Measurements from ENCODE around the gene SLC45A1.

SLC45A1 gene

GRCh38 chr1:8338526-8339202 is 20.8 kb downstream of the SLC45A1 start:
- TF ChIP-seq, protein P1, sequence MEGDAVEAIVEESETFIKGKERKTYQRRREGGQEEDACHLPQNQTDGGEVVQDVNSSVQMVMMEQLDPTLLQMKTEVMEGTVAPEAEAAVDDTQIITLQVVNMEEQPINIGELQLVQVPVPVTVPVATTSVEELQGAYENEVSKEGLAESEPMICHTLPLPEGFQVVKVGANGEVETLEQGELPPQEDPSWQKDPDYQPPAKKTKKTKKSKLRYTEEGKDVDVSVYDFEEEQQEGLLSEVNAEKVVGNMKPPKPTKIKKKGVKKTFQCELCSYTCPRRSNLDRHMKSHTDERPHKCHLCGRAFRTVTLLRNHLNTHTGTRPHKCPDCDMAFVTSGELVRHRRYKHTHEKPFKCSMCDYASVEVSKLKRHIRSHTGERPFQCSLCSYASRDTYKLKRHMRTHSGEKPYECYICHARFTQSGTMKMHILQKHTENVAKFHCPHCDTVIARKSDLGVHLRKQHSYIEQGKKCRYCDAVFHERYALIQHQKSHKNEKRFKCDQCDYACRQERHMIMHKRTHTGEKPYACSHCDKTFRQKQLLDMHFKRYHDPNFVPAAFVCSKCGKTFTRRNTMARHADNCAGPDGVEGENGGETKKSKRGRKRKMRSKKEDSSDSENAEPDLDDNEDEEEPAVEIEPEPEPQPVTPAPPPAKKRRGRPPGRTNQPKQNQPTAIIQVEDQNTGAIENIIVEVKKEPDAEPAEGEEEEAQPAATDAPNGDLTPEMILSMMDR (conservative IDR thresholded peaks at IDR 0.05; ENCODE audit: low read depth, low read length), result no peak
- H4K20me1 ChIP-seq (ENCODE audit: insufficient read depth), result no peaks in the 10 kb centered on the region
- H3K9ac ChIP-seq, result no peak overlapping the region
- no peak overlapping the region for H3K4me3 ChIP-seq (IDR thresholded peaks at IDR 0.05; ENCODE audit: insufficient read depth, low read depth, low read length)
- no peaks in the 10 kb centered on the region for H3K36me3 ChIP-seq (ENCODE audit: insufficient read depth)
- H3K4me1 ChIP-seq (ENCODE audit: low read depth, poor library complexity, severe bottlenecking), result no peaks in the 10 kb centered on the region
- H3K4me2 ChIP-seq, result no peak overlapping the region
- H3K79me2 ChIP-seq (ENCODE audit: insufficient read depth, low read depth), result no peaks in the 10 kb centered on the region
- no peak overlapping the region for H2AFZ ChIP-seq (ENCODE audit: low read depth)
- peaks cover 3% of the 10 kb centered on the region; the same call in 1 of the 2 replicates for H3K27me3 ChIP-seq (ENCODE audit: insufficient read depth, low read depth)
- H3K27ac ChIP-seq, result no peak overlapping the region

- Histone ChIP-seq H3K79me2 (ENCODE audit: insufficient read depth, low read depth) (no peaks in the 10 kb centered on the region), H2AFZ (ENCODE audit: low read depth) (no peak overlapping the region), H3K4me2 (no peak overlapping the region), H3K9ac (no peak overlapping the region), H3K27me3 (ENCODE audit: insufficient read depth, low read depth) (peaks cover 3% of the 10 kb centered on the region; the same call in 1 of the 2 replicates), H4K20me1 (ENCODE audit: insufficient read depth) (no peaks in the 10 kb centered on the region), H3K27ac (no peak overlapping the region), H3K4me1 (ENCODE audit: low read depth, poor library complexity, severe bottlenecking) (no peaks in the 10 kb centered on the region), H3K4me3 (IDR thresholded peaks at IDR 0.05; ENCODE audit: insufficient read depth, low read depth, low read length) (no peak overlapping the region), H3K36me3 (ENCODE audit: insufficient read depth) (no peaks in the 10 kb centered on the region)
- TF ChIP-seq, protein P1 (conservative IDR thresholded peaks at IDR 0.05; ENCODE audit: low read depth, low read length), result no peak
These were observed 21.3 kb downstream of the SLC45A1 start for GRCh38 chr1:8339203-8339600.

DNA sequence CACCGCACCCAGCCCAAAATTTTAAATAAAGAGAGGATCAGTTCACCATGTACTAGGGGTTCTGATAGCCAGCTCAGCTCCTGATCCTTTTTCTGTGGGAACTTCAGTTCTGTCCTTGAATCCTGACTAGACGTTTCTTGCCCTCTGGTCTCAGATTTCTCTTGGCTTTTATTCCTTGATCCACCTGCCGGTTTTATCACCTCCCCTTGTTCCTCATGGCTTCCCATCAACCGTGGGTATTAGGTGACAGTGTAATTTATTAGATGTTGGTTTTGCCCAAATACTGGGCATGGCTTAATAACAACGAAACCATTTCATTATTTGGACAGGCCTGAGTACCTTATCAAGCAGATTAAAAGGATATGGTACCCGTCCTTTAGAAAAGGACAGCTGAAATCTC is 22.5 kb downstream of the SLC45A1 start:
- no peak overlapping the region for H3K27ac ChIP-seq
- H3K79me2 ChIP-seq (ENCODE audit: insufficient read depth, low read depth), result no peaks in the 10 kb centered on the region
- H3K36me3 ChIP-seq (ENCODE audit: insufficient read depth), result no peaks in the 10 kb centered on the region
- H3K27me3 ChIP-seq (ENCODE audit: insufficient read depth, low read depth), result peaks cover 3% of the 10 kb centered on the region; the same call in 1 of the 2 replicates
- H3K4me1 ChIP-seq (ENCODE audit: low read depth, poor library complexity, severe bottlenecking), result no peaks in the 10 kb centered on the region
- H2AFZ ChIP-seq (ENCODE audit: low read depth), result no peak overlapping the region
- TF ChIP-seq, protein P1 (conservative IDR thresholded peaks at IDR 0.05; ENCODE audit: low read depth, low read length), result no peak
- no peaks in the 10 kb centered on the region for H4K20me1 ChIP-seq (ENCODE audit: insufficient read depth)
- H3K4me2 ChIP-seq, result no peak overlapping the region
- H3K9ac ChIP-seq, result no peak overlapping the region
- no peak overlapping the region for H3K4me3 ChIP-seq (IDR thresholded peaks at IDR 0.05; ENCODE audit: insufficient read depth, low read depth, low read length)

DNA sequence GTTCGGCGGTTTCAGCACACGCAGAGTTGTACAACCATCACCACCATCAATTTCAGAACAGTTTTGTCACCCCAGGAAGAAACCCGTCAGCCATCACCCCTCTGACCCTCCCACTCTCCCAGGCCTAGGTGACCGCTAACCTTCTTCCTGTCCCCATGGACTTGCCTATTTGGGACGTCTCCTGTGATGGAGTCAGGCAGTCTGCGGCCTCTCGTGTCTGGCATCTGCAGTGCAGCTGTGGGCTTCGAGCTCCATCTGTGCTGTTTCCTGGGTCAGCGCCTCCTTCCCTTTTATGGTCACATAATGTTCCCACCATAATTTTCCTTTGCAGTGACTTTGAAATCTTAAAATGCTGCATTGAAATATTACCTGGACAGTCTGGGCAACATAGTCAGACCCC is 24.4 kb downstream of the SLC45A1 start:
- Histone ChIP-seq H3K27ac (no peak overlapping the region), H3K36me3 (ENCODE audit: insufficient read depth) (no peaks in the 10 kb centered on the region), H4K20me1 (ENCODE audit: insufficient read depth) (no peaks in the 10 kb centered on the region), H3K79me2 (ENCODE audit: insufficient read depth, low read depth) (no peaks in the 10 kb centered on the region), H2AFZ (ENCODE audit: low read depth) (no peak overlapping the region), H3K27me3 (ENCODE audit: insufficient read depth, low read depth) (peaks cover 3% of the 10 kb centered on the region; the same call in 1 of the 2 replicates), H3K4me1 (ENCODE audit: low read depth, poor library complexity, severe bottlenecking) (no peaks in the 10 kb centered on the region), H3K4me3 (IDR thresholded peaks at IDR 0.05; ENCODE audit: insufficient read depth, low read depth, low read length) (no peak overlapping the region), H3K9ac (no peak overlapping the region), H3K4me2 (no peak overlapping the region)
- TF ChIP-seq, protein P1 (conservative IDR thresholded peaks at IDR 0.05; ENCODE audit: low read depth, low read length), result no peak
